ENCODE results near the gene MMP13.

DNA sequence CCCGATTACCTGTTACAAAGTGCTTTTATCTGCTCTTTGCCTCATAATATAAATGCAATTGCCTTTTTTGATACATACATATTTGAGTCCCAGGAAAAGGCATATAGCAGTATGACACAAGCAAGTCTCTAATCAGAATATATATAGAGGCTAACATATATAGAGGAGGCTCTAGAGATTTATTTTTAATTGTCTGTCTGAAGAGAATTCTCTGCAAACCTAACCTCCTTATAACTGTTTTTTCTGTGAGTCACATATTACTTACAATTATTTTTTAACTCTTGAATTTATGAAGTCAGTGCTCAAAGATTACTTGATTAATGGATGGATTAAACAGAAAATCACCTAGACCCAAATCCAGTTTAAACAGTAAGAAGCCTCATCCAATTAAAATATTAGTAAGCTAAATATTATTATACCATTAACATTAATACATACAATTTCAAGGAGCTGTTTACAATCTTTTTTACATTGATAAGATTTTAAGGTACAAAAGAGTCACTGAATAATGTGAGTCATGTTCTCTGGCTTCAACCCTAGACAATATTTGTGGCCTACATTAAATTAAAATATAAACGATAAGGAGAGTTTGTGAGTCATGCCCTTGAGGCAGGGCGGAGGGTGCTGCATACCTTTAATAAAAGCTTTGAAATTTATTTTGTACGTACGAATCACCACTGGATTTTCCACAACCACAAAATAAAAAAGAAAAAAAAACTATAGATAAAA, 19.2 kb upstream of the MMP13 start:
- TF ChIP-seq, protein P1, sequence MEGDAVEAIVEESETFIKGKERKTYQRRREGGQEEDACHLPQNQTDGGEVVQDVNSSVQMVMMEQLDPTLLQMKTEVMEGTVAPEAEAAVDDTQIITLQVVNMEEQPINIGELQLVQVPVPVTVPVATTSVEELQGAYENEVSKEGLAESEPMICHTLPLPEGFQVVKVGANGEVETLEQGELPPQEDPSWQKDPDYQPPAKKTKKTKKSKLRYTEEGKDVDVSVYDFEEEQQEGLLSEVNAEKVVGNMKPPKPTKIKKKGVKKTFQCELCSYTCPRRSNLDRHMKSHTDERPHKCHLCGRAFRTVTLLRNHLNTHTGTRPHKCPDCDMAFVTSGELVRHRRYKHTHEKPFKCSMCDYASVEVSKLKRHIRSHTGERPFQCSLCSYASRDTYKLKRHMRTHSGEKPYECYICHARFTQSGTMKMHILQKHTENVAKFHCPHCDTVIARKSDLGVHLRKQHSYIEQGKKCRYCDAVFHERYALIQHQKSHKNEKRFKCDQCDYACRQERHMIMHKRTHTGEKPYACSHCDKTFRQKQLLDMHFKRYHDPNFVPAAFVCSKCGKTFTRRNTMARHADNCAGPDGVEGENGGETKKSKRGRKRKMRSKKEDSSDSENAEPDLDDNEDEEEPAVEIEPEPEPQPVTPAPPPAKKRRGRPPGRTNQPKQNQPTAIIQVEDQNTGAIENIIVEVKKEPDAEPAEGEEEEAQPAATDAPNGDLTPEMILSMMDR (optimal IDR thresholded peaks at IDR 0.05 in 1 of 3, IDR thresholded peaks at IDR 0.05 in 1 of 3, conservative IDR thresholded peaks at IDR 0.05 in 1 of 3; ENCODE audit: extremely low read depth in 1 of 3, insufficient read depth in 2 of 3, low read length in 3 of 3): no peak
- no peak for TF ChIP-seq EZH2 (IDR thresholded peaks at IDR 0.05; ENCODE audit: low read length)

Data from keratinocyte (primary cell).